ENCODE results near the gene MIB2.

GRCh38 chr1:1628754-1629429, 13.6 kb downstream of the MIB2 start:
- no peak for TF ChIP-seq CTCF (IDR thresholded peaks at IDR 0.05; ENCODE audit: insufficient read depth, low read length)
- no peak for TF ChIP-seq REST (IDR thresholded peaks at IDR 0.05; ENCODE audit: insufficient replicate concordance, low read depth)
- no peak for TF ChIP-seq POLR2AphosphoS5 (IDR thresholded peaks at IDR 0.05; ENCODE audit: low read depth)

Measured in HL-60 (cell line).